ENCODE results near the gene EGFL7.

The EGFL7 gene
- total RNA-seq: 0 to 1.0 (median 0.42) reads per million in 9 experiments

DNA sequence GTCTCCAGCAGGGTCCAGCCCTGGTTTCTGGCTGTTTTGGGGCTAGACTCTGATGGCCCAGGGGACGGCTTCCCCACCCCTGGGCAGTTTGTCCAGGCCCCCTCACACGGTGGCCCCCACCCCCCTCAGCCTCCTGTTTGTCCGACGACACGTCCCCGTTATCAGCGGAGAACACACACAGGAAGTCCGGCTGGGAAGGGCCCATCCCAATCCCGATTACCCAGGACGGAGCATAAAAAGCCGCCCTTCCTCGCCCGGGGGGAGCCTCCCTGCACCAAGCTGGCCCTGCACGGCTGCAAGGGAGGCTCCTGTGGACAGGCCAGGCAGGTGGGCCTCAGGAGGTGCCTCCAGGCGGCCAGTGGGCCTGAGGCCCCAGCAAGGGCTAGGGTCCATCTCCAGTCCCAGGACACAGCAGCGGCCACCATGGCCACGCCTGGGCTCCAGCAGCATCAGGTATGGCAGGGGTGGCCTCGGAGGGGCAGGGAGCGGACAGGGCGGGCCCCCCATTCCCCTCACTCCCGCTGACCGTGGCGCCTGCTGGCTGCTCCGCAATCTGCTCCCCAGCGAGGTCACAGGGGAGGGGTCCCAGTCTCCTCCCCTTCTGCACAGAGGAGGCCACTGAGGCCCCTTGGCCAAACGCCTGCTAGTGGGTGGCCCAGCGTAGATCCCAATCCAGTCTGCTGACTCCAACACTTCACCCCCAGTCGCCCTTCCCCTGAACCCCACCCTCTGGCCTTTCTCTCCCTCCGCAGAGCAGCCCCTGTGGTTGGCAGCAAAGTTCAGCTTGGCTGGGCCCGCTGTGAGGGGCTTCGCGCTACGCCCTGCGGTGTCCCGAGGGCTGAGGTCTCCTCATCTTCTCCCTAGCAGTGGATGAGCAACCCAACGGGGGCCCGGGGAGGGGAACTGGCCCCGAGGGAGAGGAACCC, at the start of gene EGFL7:
Gene EGFL7, plus strand, starts transcription at position 261 of the 926 bp plus-strand sequence. CDS start 5,367 bp downstream, outside the sequence.
- peaks cover 42 to 68% of the 10 kb centered on the region in 2 donors for H3K27me3 Mint-ChIP-seq
- ATAC-seq (replicated peaks) (no peak), DNase-seq (no peak)
- peaks cover 3 to 12% of the 10 kb centered on the region in 2 donors for H3K4me1 Mint-ChIP-seq (ENCODE audit: low read depth in 2 of 2)
- H3K27ac Mint-ChIP-seq: no peak within 1 kb of the TSS
- H3K9me3 Mint-ChIP-seq: no peaks in the 10 kb centered on the region
- peaks cover 3% of the 10 kb centered on the region for H3K36me3 Mint-ChIP-seq (ENCODE audit: insufficient read depth)
- no peak within 1 kb of the TSS for H3K4me3 Mint-ChIP-seq

DNA sequence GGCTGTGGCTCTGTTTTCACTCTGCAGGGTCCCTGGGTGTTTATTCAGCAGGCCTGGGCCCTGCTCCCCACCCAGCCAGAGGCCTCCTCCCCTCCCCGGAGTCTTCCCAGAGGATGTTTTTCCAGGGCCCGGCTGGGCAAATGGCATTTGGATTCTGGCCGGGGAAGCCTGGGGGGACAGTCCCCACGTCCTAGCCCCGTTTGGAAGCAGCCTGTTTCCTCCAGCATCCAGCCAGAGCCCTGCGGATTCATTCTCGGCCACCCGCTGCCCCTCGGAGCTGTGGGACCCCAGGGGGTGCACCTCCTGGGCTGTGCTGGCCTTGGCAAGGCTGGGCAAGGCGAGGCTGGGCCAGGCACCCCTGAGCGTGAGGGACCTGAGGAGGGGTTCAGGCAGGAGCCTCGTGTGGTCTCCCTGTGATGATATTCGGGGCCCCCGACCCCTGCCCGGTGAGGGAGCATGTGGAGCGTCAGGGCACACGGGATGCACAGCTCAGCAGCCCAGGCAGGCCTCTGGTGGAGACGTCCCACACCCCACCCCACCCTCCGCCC, 48.8 kb upstream of the EGFL7 start:
- H3K27ac Mint-ChIP-seq: no peak overlapping the region
- peaks cover 14 to 29% of the 10 kb centered on the region in 2 donors for H3K4me1 Mint-ChIP-seq (ENCODE audit: low read depth in 2 of 2)
- H3K36me3 Mint-ChIP-seq (ENCODE audit: insufficient read depth): peaks cover under 1% of the 10 kb centered on the region
- DNase-seq: no peak
- no peak for ATAC-seq (replicated peaks)
- peaks cover 0 to 10% of the 10 kb centered on the region in 2 donors for H3K27me3 Mint-ChIP-seq
- no peaks in the 10 kb centered on the region for H3K9me3 Mint-ChIP-seq
- no peak overlapping the region for H3K4me3 Mint-ChIP-seq

DNA sequence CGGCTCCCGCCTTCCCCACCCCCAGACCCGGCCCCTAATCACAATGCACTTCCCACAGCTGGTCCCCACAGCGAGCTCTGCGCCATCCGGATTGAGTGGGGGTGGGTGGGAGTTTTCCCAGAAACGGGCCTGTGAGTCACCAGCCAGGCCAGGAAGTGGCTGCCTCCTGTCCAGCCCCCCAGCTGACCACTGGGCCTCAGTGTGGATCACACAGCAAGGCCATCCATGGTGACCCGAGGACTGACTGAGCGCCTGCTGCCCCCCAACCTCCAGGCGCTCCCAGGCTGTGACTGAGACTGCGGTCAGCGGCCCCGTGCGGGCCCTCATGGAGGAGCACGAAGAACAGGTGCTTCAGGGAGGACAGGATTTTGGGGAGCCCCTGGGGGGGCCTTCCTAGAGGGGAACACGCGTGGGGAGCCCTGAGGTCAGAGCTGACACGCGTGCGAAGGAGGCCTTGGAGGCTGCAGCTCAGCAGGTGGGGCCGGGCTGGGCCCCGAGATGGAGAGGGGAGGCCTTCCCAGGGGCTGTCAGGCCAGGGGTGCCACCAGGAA, 48.3 kb upstream of the EGFL7 start:
- H3K27me3 Mint-ChIP-seq: peaks cover 0 to 12% of the 10 kb centered on the region in 2 donors
- no peak overlapping the region for H3K27ac Mint-ChIP-seq
- no peak for DNase-seq
- peaks cover 4% of the 10 kb centered on the region for H3K36me3 Mint-ChIP-seq (ENCODE audit: insufficient read depth)
- no peak overlapping the region for H3K4me3 Mint-ChIP-seq
- H3K9me3 Mint-ChIP-seq: no peaks in the 10 kb centered on the region
- ATAC-seq (replicated peaks): no peak
- H3K4me1 Mint-ChIP-seq (ENCODE audit: low read depth in 2 of 2): peaks cover 19 to 34% of the 10 kb centered on the region in 2 donors

DNA sequence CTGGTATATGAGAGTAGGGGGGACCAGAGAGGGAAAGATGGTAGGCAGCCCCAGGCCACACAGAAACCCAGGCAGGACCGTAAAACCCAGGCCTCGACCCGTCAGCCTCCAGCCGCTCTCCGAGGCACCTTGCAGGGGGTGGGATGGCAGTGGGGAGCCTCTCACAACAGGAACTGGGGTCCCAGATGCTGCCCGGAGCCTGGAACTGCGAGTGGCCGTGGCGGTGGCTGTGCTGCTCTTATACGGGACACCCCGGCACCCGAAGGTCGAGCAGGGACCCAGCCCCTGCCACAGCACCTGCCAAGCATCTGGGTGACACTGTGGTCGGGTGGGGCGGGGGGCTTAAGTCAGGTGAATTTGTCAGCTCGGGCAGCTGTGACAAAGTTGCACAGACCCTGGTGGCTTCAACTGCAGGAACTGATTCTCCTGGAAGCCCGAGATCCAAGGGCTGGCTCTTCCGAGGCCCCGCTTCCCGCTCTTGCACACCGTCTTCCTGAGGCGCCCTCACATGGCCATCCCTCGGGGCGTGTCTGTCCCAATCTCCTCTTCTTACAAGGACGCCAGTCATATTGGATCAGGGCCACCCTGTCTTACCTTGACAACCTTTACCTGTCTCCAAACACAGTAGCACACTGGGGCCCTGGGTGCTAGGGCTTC, 47.6 kb upstream of the EGFL7 start:
- H3K27ac Mint-ChIP-seq: peak overlapping the region in 1 of 2 donors; percentile 17
- no peak overlapping the region for H3K4me3 Mint-ChIP-seq
- H3K9me3 Mint-ChIP-seq: no peaks in the 10 kb centered on the region
- H3K27me3 Mint-ChIP-seq: peaks cover 0 to 9% of the 10 kb centered on the region in 2 donors
- H3K36me3 Mint-ChIP-seq (ENCODE audit: insufficient read depth): peaks cover 4% of the 10 kb centered on the region
- peaks cover 22 to 37% of the 10 kb centered on the region in 2 donors for H3K4me1 Mint-ChIP-seq (ENCODE audit: low read depth in 2 of 2)
- ATAC-seq (replicated peaks) (no peak), DNase-seq (no peak)

DNA sequence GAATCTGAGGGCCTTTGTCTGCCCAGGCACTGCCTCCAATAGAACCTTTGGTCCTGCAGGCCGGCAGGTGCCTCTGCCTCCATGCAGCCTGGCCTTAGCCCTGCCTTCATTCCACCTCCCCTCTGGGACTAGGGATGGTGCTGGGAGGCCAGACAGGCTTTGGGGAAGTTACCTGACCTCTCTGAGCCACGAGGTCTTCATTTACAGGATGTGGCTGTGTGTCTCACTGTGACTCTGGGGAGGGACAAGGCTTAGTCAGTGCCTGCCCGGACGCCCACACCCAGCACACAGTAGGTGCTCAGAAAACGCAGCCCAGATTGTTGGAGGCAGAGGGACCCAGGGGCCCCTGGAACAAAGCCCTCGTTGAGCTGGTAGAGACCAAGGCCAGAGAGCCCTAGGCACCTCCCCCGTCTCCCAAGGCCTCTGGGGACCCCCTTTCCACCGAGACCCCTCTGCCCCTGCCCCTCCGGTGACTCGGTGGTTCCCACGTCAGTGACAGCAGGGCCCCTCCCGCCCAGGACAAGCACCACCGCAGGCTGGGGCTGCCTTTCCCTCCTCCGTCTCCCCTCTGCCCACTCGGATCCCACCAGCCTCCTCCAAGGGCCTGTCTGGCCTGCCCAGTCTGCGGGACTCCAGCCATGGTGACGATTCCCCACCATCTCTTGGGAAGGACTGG, 46.9 kb upstream of the EGFL7 start:
- H3K4me3 Mint-ChIP-seq: no peak overlapping the region
- H3K4me1 Mint-ChIP-seq (ENCODE audit: low read depth in 2 of 2): peaks cover 22 to 37% of the 10 kb centered on the region in 2 donors
- peaks cover 4% of the 10 kb centered on the region for H3K36me3 Mint-ChIP-seq (ENCODE audit: insufficient read depth)
- H3K27me3 Mint-ChIP-seq: peaks cover 0 to 9% of the 10 kb centered on the region in 2 donors
- DNase-seq (no peak), ATAC-seq (replicated peaks) (no peak)
- peak overlapping the region; percentile 17 to 76 for H3K27ac Mint-ChIP-seq
- no peaks in the 10 kb centered on the region for H3K9me3 Mint-ChIP-seq

DNA sequence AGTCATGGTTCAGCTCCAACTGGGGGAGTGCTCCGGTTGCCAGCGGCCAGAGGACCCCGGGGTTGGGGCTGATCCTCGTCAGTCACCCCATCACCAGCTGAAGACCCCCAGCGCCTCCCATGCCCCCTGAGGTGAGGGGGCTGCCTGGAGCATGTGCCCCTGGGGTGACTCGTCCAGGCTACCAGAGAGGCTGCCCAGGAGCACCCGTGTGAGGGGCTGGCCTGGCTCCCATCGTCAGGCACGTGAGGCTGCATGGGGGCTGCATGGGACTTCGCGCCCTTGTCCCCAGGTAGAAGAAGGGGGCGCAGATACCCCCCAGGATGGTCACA, 46.4 kb upstream of the EGFL7 start:
- peaks cover 4% of the 10 kb centered on the region for H3K36me3 Mint-ChIP-seq (ENCODE audit: insufficient read depth)
- H3K4me3 Mint-ChIP-seq: no peak overlapping the region
- no peaks in the 10 kb centered on the region for H3K9me3 Mint-ChIP-seq
- peaks cover 0 to 9% of the 10 kb centered on the region in 2 donors for H3K27me3 Mint-ChIP-seq
- DNase-seq (no peak), ATAC-seq (replicated peaks) (no peak)
- peaks cover 22 to 37% of the 10 kb centered on the region in 2 donors for H3K4me1 Mint-ChIP-seq (ENCODE audit: low read depth in 2 of 2)
- peak overlapping the region; percentile 16 to 76 for H3K27ac Mint-ChIP-seq

DNA sequence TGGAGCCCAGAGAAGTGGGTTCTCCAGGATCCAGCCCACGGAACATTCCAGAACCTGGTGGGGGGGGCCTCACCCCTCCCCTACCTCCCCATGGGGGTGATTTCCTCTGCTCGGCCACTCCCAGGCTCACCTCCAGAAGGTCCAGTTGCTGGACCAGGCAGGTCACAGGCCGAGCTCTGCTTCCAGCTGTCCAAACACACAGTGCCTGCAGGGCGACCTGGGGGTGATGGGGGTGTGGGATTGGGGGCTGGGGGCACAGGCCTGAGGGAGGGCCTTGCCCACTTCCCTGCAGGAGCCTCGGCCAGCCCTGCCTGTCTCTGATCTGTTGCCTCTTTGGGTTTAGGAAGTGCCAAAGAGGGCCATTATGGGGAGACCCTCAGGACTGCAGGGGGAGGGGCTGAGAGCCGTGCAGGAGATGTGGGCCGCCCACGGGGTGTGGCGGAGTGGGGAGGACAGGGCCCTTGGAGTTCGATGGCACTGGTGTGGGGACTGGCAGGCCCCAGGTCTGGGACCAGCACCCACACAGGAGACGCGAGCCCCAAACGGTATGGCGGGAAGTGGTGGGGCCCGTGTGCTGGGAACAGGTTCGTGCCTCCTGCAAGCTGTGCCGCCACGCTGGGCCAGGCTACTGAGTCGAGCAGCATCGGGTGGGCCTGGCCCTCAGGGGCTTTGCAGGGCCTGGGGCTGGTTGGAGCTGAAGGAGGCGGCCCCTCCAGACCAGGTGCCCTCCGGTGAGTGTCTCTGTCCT, 45.6 kb upstream of the EGFL7 start:
- peaks cover 4% of the 10 kb centered on the region for H3K36me3 Mint-ChIP-seq (ENCODE audit: insufficient read depth)
- ATAC-seq (replicated peaks): no peak
- peak overlapping the region; percentile 76 for H3K27ac Mint-ChIP-seq
- peak overlapping the region; percentile 67 to 73 for H3K4me3 Mint-ChIP-seq
- peaks cover 0 to 9% of the 10 kb centered on the region in 2 donors for H3K27me3 Mint-ChIP-seq
- H3K9me3 Mint-ChIP-seq: no peaks in the 10 kb centered on the region
- H3K4me1 Mint-ChIP-seq (ENCODE audit: low read depth in 2 of 2): peaks cover 22 to 37% of the 10 kb centered on the region in 2 donors
- DNase-seq: no peak

DNA sequence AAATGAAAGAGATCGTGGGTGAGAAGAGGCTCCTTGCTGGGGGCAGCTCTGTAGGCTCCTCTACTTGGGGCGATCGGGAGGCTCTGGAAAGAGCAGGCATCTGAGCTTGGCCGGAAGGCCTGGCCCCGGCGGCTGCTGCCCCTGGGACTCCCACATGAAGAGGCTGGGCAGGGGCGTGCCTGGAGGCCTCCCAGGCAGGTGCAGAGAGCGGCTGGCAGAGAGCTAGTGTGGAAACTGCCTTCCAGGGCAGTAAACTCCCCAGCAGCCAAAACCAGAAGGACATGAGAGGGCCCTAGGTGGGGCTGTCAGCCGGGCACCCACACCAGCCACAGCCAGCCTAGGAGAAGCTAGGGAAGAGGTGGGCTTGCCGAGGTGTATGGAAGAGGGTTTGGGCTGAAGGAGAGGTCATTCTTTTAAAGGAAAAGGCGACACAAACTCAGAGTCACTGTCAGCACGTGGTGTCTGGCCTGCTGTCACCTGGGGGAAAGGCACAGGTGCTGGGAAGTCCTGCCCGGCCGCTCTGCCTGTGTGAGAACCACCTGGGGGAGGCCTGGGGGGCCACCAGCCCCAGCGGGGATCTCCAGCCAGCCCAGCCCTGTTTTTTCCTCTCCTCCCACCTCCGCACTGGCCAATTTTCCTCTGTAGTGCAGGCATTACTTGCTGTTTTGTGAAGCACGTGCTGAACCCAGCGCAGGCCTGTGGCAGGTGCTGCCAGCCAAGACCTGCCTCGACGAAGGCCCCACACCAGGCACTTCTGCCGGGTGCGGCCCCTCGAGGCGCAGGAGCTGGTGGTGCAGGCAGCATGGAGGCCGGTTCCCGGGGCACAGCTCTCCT, 44.8 kb upstream of the EGFL7 start:
- H3K27ac Mint-ChIP-seq: peak overlapping the region; percentile 76

DNA sequence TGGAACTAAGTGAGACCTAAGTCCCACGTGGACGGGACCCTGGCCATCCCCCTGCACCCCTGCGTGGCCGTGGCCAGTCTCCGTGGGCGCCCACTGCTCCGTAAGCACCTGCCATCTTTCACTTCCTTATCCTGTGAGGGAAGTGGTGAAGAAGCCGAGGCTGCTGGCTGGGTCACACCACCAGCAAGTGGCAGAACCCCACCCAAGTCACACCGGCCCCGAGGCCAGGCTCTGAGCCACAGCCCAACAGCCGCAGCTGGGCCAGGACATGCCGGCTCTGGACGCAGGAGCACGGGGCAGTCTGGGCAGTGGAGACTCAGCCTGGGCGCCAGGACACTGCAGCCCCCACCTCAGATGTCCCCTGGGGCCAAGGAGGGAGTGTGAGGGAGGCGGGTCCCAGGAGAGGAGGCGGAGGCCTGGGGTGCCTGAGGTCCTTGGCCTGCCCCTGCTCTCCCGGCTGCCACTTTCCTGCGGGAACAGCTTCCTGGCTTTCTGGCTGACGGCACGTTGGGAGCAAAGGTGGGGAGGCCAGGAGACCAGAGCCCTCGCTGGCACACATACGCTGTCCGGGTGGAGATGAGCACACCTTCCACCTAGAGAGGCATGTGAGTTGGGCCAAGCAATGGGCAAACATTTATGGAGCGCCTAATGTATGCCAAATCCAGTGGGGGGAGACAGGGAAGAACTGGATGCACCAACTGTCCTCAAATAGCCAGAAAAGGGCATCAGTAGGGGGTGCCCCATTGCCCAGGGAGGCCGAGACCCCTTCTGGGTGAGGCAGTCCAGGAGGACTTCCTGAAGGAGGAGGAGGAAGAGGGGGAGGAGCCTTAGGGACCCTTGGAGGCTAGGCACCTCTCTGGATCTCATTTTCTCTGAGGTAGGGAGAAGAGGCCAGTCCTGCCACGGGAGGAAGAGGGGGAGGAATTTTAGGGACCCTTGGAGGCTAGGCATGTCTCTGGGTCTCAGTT, 43.9 kb upstream of the EGFL7 start:
- H3K27me3 Mint-ChIP-seq: peaks cover 0 to 17% of the 10 kb centered on the region in 2 donors
- H3K9me3 Mint-ChIP-seq: no peaks in the 10 kb centered on the region
- peaks cover 4% of the 10 kb centered on the region for H3K36me3 Mint-ChIP-seq (ENCODE audit: insufficient read depth)
- peak in 2 of 3 experiments; percentile 27 to 28 for DNase-seq
- H3K4me1 Mint-ChIP-seq (ENCODE audit: low read depth in 2 of 2): peaks cover 22 to 40% of the 10 kb centered on the region in 2 donors
- peak; percentile 90 for ATAC-seq (replicated peaks)
- peak overlapping the region; percentile 28 to 68 for H3K27ac Mint-ChIP-seq
- H3K4me3 Mint-ChIP-seq: peak overlapping the region; percentile 47 to 73

More for the DNA sequence above, 44.8 kb upstream of the EGFL7 start:
- H3K36me3 Mint-ChIP-seq (ENCODE audit: insufficient read depth): peaks cover 4% of the 10 kb centered on the region
- peaks cover 22 to 39% of the 10 kb centered on the region in 2 donors for H3K4me1 Mint-ChIP-seq (ENCODE audit: low read depth in 2 of 2)
- DNase-seq: no peak
- H3K4me3 Mint-ChIP-seq: peak overlapping the region; percentile 67 to 73
- no peaks in the 10 kb centered on the region for H3K9me3 Mint-ChIP-seq
- ATAC-seq (replicated peaks): peak; percentile 15
- H3K27me3 Mint-ChIP-seq: peaks cover 0 to 10% of the 10 kb centered on the region in 2 donors

DNA sequence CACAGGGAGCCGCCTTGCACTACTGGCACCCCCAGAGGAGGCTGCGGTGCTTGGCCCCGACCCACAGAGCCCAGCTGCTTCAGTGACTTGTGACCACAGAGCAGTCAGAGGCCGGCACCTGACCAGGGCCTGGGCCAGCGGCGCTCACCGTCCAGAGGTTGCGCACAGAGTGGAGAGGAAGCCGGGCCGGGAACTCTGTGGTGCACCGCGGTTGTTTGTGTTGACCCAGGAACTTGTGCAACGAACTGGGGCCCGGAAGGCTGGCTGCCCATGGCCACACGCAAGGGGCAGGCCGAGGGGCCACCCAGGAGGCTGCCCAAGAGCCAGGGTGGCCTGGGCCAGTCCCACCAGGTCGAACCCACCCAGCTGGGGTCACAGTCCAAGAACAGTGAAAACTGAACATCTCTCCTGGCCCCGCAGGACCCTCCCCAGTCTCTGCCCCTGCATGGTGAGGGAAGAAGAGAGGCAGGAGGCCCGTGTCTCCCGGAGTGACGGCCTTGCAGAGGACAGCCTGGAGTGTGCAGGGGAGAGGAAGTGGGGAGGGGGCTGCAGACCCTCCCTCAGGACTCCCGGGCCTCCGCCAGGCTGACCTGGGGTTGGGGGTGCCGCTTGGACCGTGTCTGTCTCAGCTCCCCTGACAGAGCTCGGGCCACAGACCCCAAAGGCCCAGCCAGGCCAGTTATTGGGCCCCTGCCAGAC, 42.8 kb upstream of the EGFL7 start:
- H3K36me3 Mint-ChIP-seq (ENCODE audit: insufficient read depth): peaks cover 4% of the 10 kb centered on the region
- peaks cover 22 to 40% of the 10 kb centered on the region in 2 donors for H3K4me1 Mint-ChIP-seq (ENCODE audit: low read depth in 2 of 2)
- peak overlapping the region; percentile 28 to 68 for H3K27ac Mint-ChIP-seq
- H3K9me3 Mint-ChIP-seq: no peaks in the 10 kb centered on the region
- peak overlapping the region; percentile 47 to 73 for H3K4me3 Mint-ChIP-seq
- DNase-seq (no peak), ATAC-seq (replicated peaks) (peak; percentile 25)
- peaks cover 0 to 17% of the 10 kb centered on the region in 2 donors for H3K27me3 Mint-ChIP-seq

All from effector memory CD8-positive, alpha-beta T cell (primary cell).